HG03571 (cell line): ENCODE measurements around the gene MEA1.

ENCODE experiments used
- ATAC-seq: cut with Tn5 transposase; IDR thresholded peaks from one replicate; pipeline ENCODE4 v1.9.1; 2021; ENCODE audit not compliant: unreplicated experiment

The MEA1 gene

DNA sequence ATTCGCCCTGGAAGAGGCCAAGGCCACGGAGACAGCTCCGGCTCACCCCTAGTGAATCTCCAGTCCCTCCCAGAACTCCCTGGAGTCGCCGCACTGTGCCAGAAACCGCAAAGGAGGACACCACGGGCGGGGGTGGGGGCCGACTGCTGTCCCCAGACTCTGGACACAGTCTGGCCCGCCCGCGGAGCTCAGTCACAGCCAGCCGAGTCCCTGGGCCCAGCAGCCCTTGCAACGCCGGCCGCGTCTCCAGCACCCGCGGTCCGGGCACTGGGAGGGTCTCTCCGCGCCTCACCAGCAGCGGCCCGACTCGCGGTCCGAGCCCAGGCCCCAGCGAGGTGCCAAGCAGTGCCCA, 35.3 kb downstream of the MEA1 start:
- ATAC-seq = peak; percentile 19

- no peak for ATAC-seq
These were observed 38.7 kb downstream of the MEA1 start for GRCh38 chr6:42974919-42975505.

GRCh38 chr6:42973926-42974325, 39.8 kb downstream of the MEA1 start:
- ATAC-seq = no peak

DNA sequence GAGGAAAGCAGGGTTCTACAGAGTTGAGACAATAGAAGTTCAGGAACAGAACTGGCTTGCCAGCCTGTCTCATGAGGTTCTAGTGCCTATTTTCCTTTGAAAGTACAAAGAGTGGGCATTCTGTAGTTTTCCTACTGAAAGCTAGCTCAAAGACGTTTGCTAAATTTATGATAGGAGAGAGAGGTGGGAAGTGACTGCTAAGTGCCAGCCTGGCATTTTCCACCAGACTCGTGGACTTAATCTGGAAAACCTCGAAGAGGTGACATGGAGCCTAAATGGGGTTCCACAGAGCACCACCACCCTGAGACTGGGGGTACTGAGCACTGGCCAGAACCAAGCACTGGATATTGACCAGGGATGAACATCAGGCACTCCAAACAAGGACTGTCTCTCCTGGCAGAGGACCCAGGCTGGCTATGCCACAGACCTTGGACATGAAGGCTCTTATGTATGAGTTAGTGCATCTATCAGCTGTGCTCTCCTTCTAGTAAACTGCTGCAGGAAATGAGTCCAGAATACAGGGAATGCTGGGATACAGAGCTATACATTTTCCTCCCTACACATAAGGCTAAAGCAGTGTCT, 41.9 kb downstream of the MEA1 start:
- no peak for ATAC-seq

- no peak for ATAC-seq
These were observed 42.7 kb downstream of the MEA1 start for GRCh38 chr6:42970871-42971612.

GRCh38 chr6:42969934-42970333, 43.8 kb downstream of the MEA1 start:
- no peak for ATAC-seq

DNA sequence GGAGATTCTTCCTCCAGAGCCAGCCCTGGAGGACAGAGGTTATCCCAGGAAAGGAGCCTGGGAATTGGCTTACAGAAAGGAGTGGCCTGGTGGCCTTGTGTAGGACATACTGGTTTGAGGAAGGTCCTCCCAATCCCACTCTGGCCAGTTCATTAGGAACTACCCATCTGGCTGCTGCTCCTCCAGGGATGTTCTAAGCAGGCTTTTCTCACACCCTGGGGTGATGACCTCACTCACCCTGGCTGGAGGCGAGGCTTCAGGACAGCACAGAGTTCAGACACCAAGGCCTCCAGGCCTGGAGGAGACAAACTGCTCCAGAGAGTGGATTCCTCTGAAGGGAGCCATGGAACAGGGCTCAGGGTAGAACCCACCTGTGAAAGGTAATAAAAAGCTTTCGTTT, 44.3 kb downstream of the MEA1 start:
- no peak for ATAC-seq

DNA sequence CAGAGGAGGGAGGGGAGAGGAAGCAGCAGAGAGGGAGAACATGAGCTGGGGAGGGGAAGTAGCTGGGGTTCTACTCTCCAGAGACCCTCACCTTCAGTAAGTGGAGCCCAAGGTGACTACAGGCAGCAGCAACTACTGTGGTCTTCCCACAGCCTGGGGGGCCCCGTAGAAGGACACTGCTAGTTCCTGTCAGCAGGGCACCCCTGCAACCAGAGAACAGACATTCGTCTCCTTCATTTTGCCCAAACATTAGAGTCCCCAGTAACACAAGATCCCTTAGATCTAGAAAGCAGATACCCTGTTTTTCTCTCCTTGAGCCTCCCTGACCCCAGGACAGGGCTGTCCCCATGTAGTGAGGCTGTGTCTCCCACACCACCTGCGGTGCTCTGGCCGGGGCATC, 45.0 kb downstream of the MEA1 start:
- ATAC-seq = no peak

- ATAC-seq = no peak
These were observed 45.5 kb downstream of the MEA1 start for GRCh38 chr6:42968126-42968701.

- no peak for ATAC-seq
These were observed 46.5 kb downstream of the MEA1 start for GRCh38 chr6:42967228-42967627.

GRCh38 chr6:42966571-42966970, 47.2 kb downstream of the MEA1 start:
- ATAC-seq = no peak

- ATAC-seq = no peak
These were observed 49.7 kb downstream of the MEA1 start for GRCh38 chr6:42963855-42964605.

- no peak for ATAC-seq
These were observed 50.4 kb downstream of the MEA1 start for GRCh38 chr6:42963179-42963854.

GRCh38 chr6:42962502-42963178, 51.1 kb downstream of the MEA1 start:
- ATAC-seq = no peak

- ATAC-seq = no peak
These were observed 51.6 kb downstream of the MEA1 start for GRCh38 chr6:42962096-42962495.
